Neuron (in vitro differentiated cells): ENCODE measurements around the gene GABRB1.

Source experiments
- H2AFZ ChIP-seq: one replicate; pipeline ENCODE4 v1.6.1; 2013; ENCODE audit warnings: low read depth, mild to moderate bottlenecking, inconsistent platforms, low read length, moderate library complexity
- H3K27me3 ChIP-seq: one replicate; pipeline ENCODE4 v1.6.1; 2013; ENCODE audit warnings: low read length; ENCODE audit not compliant: insufficient read depth
- H3K36me3 ChIP-seq: one replicate; pipeline ENCODE4 v1.6.1; 2013; ENCODE audit warnings: low read length; ENCODE audit not compliant: insufficient read depth
- H3K4me1 ChIP-seq: one replicate; pipeline ENCODE4 v1.6.1; 2013; ENCODE audit warnings: low read length; ENCODE audit not compliant: insufficient read depth
- H3K4me3 ChIP-seq: 2 replicates; pipeline ENCODE4 v1.5.1; 2013; ENCODE audit warnings: mild to moderate bottlenecking, low read length, moderate library complexity
- H3K9me3 ChIP-seq: one replicate; pipeline ENCODE4 v1.6.1; 2013; ENCODE audit warnings: low read length

GABRB1 gene

DNA sequence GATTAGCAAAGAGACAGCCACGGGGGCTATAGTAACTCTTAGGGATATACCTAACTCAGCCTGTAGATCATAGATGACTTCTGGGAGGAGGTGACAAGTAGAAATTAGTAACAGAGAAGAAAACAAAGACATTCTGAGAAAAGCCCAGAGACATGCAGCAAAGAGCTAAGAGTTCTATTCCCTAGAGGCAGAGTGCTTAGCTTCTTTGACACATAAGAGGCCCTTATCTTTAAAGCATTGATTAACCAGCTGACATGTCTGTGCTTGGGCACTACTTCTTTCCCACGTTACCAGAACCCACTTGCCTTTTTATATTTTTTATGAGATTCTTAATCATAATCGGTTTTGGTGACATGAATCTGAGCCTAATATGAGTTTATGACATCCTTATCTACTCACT, 179.5 kb downstream of the GABRB1 start:
- Histone ChIP-seq H3K4me1 (no peaks in the 10 kb centered on the region), H3K4me3 (no peak overlapping the region), H3K36me3 (no peaks in the 10 kb centered on the region), H3K27me3 (no peaks in the 10 kb centered on the region), H3K9me3 (no peaks in the 10 kb centered on the region), H2AFZ (no peak overlapping the region)

DNA sequence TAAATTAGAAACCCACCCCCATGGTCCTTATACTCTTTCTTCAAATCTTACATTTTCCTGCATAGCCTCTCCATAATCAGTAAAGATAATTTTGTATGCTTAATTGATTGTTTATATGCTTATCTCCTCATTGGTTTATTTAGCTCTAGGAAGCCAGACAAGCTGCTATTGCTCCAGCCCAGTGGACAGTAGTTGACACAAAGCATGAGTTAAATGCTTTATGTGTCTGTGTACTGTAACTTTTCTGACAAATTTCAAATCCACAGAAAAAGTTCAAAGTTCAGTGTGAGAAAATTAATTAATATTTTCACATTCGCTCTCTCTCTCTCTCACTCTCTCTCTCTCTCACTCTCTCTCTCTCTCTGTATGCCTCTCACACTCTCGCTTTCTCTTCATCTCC, 181.7 kb downstream of the GABRB1 start:
- no peak overlapping the region for H2AFZ ChIP-seq
- H3K36me3 ChIP-seq, result no peaks in the 10 kb centered on the region
- H3K4me1 ChIP-seq, result no peaks in the 10 kb centered on the region
- no peaks in the 10 kb centered on the region for H3K9me3 ChIP-seq
- no peaks in the 10 kb centered on the region for H3K27me3 ChIP-seq
- H3K4me3 ChIP-seq, result no peak overlapping the region

DNA sequence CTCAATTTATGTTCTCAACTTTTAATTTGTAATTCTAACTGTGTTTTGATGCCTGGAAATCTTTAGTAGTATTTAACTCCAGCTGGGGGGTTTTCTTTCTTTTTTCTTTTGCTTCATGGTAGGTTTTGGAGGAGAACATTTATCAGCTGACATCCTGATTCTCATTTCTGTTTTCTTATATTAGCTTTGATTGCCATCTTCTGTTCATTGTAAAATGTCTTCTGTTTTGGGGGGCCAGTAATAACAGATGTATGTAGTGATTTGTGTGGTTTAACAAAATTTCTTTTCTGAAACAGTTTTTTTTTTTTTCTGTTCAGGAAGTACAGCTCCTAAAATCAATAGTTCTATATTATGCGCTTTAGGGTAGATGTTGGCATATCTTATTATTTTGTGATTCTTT, 182.2 kb downstream of the GABRB1 start:
- Histone ChIP-seq H3K4me3 (no peak overlapping the region), H3K27me3 (no peaks in the 10 kb centered on the region), H3K4me1 (no peaks in the 10 kb centered on the region), H2AFZ (no peak overlapping the region), H3K9me3 (no peaks in the 10 kb centered on the region), H3K36me3 (no peaks in the 10 kb centered on the region)

DNA sequence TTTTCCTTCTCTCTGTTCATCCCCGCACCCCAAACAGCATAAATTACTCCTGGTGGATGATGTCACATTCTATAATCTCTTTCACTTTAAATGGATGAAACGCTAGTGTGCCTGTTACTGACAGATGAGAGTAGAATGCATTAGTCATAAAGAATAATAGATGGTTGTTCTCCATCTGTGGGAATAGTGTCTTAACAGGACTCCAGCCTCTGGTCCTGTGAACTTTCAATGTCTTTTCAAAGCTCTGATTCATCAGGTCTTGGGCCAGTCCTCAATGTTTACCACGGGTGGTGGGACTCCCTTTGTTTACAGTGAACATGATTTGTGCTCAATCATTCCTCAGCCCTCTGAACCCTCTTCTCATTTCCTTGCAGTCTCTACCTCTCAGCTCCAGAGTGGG, 182.6 kb downstream of the GABRB1 start:
- Histone ChIP-seq H3K36me3 (no peaks in the 10 kb centered on the region), H3K4me1 (no peaks in the 10 kb centered on the region), H3K4me3 (no peak overlapping the region), H3K27me3 (no peaks in the 10 kb centered on the region), H2AFZ (no peak overlapping the region), H3K9me3 (no peaks in the 10 kb centered on the region)

DNA sequence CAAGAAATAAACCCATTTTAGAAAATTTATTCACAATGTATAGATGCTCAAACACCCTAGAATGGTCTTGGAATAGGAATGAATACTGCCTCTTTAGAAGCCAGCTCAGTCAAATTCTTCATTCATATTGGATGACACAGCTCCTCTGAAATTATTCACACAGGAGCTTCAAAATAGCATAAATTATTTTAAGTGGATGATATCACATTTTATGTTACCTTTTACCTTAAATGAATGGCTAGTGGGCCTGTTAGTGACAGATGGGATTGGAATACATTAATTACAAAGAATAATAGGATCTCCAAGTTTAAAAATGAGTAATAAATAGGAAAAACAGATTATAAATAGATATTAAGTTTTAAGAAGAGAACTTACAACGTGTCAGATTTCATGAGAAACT, 184.4 kb downstream of the GABRB1 start:
- H3K36me3 ChIP-seq, result no peaks in the 10 kb centered on the region
- no peak overlapping the region for H2AFZ ChIP-seq
- no peaks in the 10 kb centered on the region for H3K4me1 ChIP-seq
- no peak overlapping the region for H3K4me3 ChIP-seq
- no peaks in the 10 kb centered on the region for H3K9me3 ChIP-seq
- H3K27me3 ChIP-seq, result no peaks in the 10 kb centered on the region

DNA sequence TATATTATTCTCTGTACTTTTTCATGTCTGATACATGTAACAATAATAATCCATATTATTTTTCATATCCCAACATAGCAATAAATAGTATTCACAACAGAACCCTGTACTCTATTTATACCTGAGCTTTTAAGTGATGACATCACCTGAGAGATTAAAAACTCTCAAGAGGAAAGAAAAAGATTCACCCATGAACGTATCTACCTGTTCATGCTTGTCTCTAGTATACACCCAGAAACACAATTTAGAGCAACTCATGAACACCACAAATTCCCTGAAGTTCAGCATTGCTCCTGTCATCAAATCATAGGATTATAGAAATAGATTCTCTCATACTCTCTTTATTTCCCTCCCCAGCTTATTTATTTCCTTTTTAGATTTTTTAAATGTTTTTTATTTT, 185.9 kb downstream of the GABRB1 start:
- H2AFZ ChIP-seq, result no peak overlapping the region

DNA sequence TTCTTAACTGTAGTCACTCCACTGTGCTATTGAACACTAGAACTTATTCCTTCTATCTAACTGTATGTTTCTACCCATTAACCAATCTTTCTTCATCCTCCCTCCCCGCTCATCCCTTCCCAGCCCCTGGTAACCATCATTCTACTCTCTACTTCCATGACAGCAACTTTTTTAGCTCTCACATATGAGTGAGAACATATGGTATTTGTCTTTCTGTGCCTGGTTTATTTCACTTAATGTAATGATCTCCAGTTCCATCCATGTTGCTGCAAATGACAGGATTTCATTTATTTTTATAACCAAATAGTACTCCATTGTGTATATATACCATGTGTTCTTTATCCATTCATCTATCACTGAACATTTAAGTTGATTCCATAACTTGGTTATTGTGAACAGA, 186.5 kb downstream of the GABRB1 start:
- Histone ChIP-seq H3K4me3 (no peak overlapping the region), H3K27me3 (no peaks in the 10 kb centered on the region), H3K9me3 (no peaks in the 10 kb centered on the region), H2AFZ (no peak overlapping the region), H3K4me1 (no peaks in the 10 kb centered on the region), H3K36me3 (no peaks in the 10 kb centered on the region)

More for the DNA sequence above, 185.9 kb downstream of the GABRB1 start:
- no peaks in the 10 kb centered on the region for H3K4me1 ChIP-seq
- no peak overlapping the region for H3K4me3 ChIP-seq
- no peaks in the 10 kb centered on the region for H3K9me3 ChIP-seq
- H3K36me3 ChIP-seq, result no peaks in the 10 kb centered on the region
- H3K27me3 ChIP-seq, result no peaks in the 10 kb centered on the region

DNA sequence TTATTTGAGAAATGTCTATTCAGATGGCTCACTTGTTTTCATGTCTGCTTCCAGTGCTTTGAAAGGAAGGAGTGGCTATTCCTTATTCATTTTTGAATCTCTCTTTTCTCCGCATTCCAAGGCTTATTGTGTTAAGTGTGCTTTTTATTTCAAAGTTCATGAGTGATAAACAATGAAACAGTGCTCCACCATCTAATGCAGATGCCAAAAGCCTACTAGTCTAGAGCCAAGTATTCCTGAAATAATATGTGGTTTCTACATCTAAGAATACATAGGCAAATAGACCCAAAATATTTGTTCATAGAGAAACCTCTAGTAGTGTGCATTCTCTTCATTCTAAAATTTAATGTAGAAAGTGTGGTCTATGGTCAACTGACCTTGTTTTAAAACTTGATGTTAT, 187.3 kb downstream of the GABRB1 start:
- no peak overlapping the region for H2AFZ ChIP-seq
- no peak overlapping the region for H3K4me3 ChIP-seq
- no peaks in the 10 kb centered on the region for H3K9me3 ChIP-seq
- no peaks in the 10 kb centered on the region for H3K27me3 ChIP-seq
- no peaks in the 10 kb centered on the region for H3K36me3 ChIP-seq
- H3K4me1 ChIP-seq, result no peaks in the 10 kb centered on the region

DNA sequence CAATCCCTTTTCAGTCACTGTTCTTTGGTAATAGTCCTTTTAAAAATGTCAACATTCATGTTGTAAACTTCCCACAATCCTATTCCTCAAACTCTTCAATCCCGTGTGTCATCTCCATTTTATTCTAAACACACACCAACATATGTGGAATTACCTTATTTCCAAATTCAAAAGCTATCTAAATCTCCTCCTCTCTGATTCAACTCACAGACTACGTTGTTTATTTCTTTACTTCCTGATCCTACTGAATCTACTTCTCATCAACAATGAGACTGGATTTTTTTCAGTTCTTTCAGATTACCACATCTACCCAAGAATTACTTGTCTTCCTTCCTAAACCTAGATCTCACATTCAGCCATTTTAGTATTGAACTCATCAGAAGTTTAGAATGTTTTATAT, 188.2 kb downstream of the GABRB1 start:
- Histone ChIP-seq H3K9me3 (no peaks in the 10 kb centered on the region), H3K4me1 (no peaks in the 10 kb centered on the region), H2AFZ (no peak overlapping the region), H3K27me3 (no peaks in the 10 kb centered on the region), H3K36me3 (no peaks in the 10 kb centered on the region), H3K4me3 (no peak overlapping the region)

DNA sequence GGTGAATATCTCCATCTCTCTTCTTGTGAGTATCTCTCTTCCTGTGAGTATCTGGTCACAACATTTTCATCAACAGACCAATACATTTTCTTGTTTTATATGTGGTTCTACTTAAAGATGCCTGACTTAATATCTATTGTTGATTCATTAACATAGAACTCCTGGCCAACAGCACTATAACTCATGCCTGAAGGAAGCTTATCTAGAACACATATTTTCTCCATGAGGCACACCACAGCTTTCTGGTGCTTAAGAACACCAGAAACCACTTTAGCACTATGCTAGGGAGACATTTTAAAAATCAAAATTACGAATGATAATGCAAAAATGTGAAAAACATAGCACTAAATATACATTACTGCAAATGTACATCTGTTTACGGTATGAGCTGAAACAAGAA, 190.4 kb downstream of the GABRB1 start:
- Histone ChIP-seq H3K9me3 (no peaks in the 10 kb centered on the region), H3K4me1 (no peaks in the 10 kb centered on the region), H3K4me3 (no peak overlapping the region), H3K27me3 (no peaks in the 10 kb centered on the region), H2AFZ (no peak overlapping the region), H3K36me3 (no peaks in the 10 kb centered on the region)

DNA sequence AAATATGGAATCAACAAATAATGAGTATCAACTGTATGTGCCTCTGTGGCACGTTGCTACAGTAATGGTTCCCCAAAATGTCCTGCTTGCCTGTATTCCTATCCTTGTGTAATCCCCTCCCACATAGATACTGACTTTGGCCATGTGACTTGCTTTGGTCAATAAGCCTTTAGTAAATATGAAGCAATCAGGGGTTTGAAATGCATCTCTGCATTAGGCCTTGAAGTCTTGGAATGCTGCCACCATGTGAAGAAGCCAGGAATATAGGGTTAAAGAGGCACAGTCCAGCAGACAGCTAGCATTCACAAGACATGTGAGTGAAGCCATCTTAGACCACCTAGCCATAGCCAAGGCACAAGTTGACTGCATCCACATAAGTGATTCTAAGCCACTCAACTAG, 190.9 kb downstream of the GABRB1 start:
- Histone ChIP-seq H3K27me3 (no peaks in the 10 kb centered on the region), H3K9me3 (no peaks in the 10 kb centered on the region), H3K4me3 (no peak overlapping the region), H3K36me3 (no peaks in the 10 kb centered on the region), H3K4me1 (no peaks in the 10 kb centered on the region), H2AFZ (no peak overlapping the region)

DNA sequence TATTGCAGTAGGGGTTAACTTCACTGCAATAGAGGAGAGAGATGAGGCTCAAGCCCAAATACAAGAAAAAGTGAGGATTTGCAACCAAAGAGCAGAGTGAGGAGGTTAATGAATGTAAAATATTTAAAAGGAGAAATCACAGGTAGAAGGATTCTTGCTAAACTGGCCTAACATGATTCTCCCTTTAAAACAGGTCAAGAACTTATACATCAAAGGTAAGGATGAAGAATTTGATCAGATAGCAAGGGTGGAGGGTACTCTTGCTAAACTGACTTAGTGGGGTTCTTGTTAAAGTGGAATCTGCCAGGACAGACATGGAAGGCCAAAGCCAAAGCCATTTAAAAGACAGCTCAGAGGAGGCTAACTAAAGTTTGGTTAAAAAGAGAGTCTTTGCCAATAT, 193.0 kb downstream of the GABRB1 start:
- no peaks in the 10 kb centered on the region for H3K27me3 ChIP-seq
- no peaks in the 10 kb centered on the region for H3K9me3 ChIP-seq
- no peaks in the 10 kb centered on the region for H3K4me1 ChIP-seq
- no peak overlapping the region for H2AFZ ChIP-seq
- no peaks in the 10 kb centered on the region for H3K36me3 ChIP-seq
- H3K4me3 ChIP-seq, result no peak overlapping the region

DNA sequence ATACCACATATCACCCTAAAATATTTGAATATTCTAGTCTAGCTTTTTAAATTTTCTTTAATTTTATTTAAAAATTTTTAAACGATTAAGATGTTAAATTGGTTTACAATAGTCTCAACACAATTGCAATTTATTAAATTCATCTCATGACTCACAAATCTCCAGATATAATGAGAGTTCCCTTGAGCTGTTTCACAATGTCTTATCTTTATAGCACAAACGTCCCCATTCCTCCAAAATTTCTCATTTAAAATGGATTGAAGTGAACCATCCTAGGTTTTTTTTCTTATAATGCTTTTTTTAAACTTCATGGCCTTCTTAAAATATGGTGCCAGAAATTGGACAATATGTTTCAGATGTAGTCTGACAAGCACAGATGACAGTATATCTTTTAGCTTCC, 204.4 kb downstream of the GABRB1 start:
- Histone ChIP-seq H3K36me3 (no peaks in the 10 kb centered on the region), H3K9me3 (no peaks in the 10 kb centered on the region), H3K27me3 (no peaks in the 10 kb centered on the region), H3K4me1 (no peaks in the 10 kb centered on the region), H2AFZ (no peak overlapping the region), H3K4me3 (no peak overlapping the region)

DNA sequence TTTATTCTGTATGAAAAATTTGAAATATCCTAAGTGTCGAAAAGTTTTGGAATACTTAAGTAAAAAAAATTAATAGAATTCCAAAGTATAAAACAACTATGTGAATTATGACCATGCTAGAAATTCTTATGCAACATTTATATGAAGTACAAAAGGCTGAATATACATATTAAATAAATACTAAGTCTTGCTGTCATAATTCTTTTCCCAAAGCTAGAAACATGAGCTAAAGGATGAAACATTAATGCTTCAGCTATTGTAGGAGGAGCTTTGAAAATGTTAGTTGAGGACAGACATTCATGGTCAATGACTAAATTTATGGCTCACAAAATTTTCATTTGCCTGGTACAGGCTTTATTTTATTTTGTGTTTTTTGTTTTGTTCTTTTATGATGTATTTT, 207.3 kb downstream of the GABRB1 start:
- H3K9me3 ChIP-seq, result no peaks in the 10 kb centered on the region
- H3K4me1 ChIP-seq, result no peaks in the 10 kb centered on the region
- no peaks in the 10 kb centered on the region for H3K27me3 ChIP-seq
- H2AFZ ChIP-seq, result no peak overlapping the region
- no peaks in the 10 kb centered on the region for H3K36me3 ChIP-seq
- no peak overlapping the region for H3K4me3 ChIP-seq
